GM23338 (cell line): ENCODE measurements around the gene GUCY1A1. TPM values are rescaled to one million over a fixed set of nuclear protein-coding genes. Genes with fewer than 3 reads are reported as not detected.

ENCODE experiments used
- ATAC-seq: fragments of 200-7000 bp; cut with Tn5 transposase; 3 replicates; pipeline ENCODE4 v1.9.1; 2020
- DNase-seq: peaks from one replicate; pipeline ENCODE4 v3.0.0-alpha.2; 2015; ENCODE audit warnings: low spot score
- H2AFZ ChIP-seq: fragments of 200-600 bp; sonication (generic); 2 replicates; pipeline ENCODE4 v1.8.0; 2016; ENCODE audit warnings: antibody characterized with exemption, mild to moderate bottlenecking, moderate library complexity
- H3F3A ChIP-seq: fragments of 200-600 bp; sonication (generic); replicated peaks from 2 replicates; pipeline ENCODE4 v1.8.0; 2017; ENCODE audit warnings: antibody characterized with exemption, mixed run types, low read depth
- H3K27ac ChIP-seq: fragments of 200-600 bp; sonication (generic); 2 replicates; pipeline ENCODE4 v1.6.1; 2016; ENCODE audit warnings: low read depth
- H3K27me3 ChIP-seq: fragments of 200-600 bp; sonication (generic); 2 replicates; pipeline ENCODE4 v1.8.0; 2016; ENCODE audit warnings: mild to moderate bottlenecking, mixed run types, moderate library complexity; ENCODE audit not compliant: insufficient read depth
- H3K36me3 ChIP-seq: fragments of 200-600 bp; sonication (generic); 2 replicates; pipeline ENCODE4 v1.8.0; 2016; ENCODE audit warnings: mild to moderate bottlenecking; ENCODE audit not compliant: insufficient read depth
- H3K4me1 ChIP-seq: fragments of 200-600 bp; sonication (generic); 2 replicates; pipeline ENCODE4 v1.8.0; 2016; ENCODE audit warnings: mild to moderate bottlenecking, moderate library complexity; ENCODE audit not compliant: insufficient read depth
- H3K4me2 ChIP-seq: fragments of 200-600 bp; sonication (generic); 2 replicates; pipeline ENCODE4 v1.7.1; 2017; ENCODE audit warnings: mixed run types
- H3K4me3 ChIP-seq: fragments of 200-600 bp; sonication (generic); 2 replicates; pipeline ENCODE4 v1.6.1; 2016; ENCODE audit warnings: mixed run types
- H3K79me2 ChIP-seq: fragments of 200-600 bp; sonication (generic); replicated peaks from 2 replicates; pipeline ENCODE4 v1.8.0; 2017; ENCODE audit warnings: mild to moderate bottlenecking; ENCODE audit not compliant: insufficient read depth
- H3K9me2 ChIP-seq: fragments of 200-600 bp; sonication (generic); 2 replicates; pipeline ENCODE4 v1.8.0; 2017; ENCODE audit not compliant: insufficient read depth
- H4K20me1 ChIP-seq: fragments of 200-600 bp; sonication (generic); replicated peaks from 2 replicates; pipeline ENCODE4 v1.8.0; 2017; ENCODE audit warnings: mild to moderate bottlenecking; ENCODE audit not compliant: insufficient read depth
- H3K27ac Mint-ChIP-seq: 2 replicates; pipeline ENCODE4 v1.8.0; 2020; ENCODE audit warnings: inconsistent platforms, mild to moderate bottlenecking, moderate library complexity, mixed read lengths
- H3K27me3 Mint-ChIP-seq: 3 replicates; pipeline ENCODE4 v1.8.0; 2022; ENCODE audit warnings: low read depth, mild to moderate bottlenecking, moderate library complexity, mixed read lengths, inconsistent platforms; ENCODE audit not compliant: insufficient read depth, poor library complexity
- H3K36me3 Mint-ChIP-seq: 3 replicates; pipeline ENCODE4 v1.8.0; 2021; ENCODE audit warnings: low read depth, mild to moderate bottlenecking, inconsistent platforms, moderate library complexity, mixed read lengths
- H3K4me1 Mint-ChIP-seq: 3 replicates; pipeline ENCODE4 v1.8.0; 2020; ENCODE audit warnings: mild to moderate bottlenecking, inconsistent platforms, mixed read lengths
- H3K4me3 Mint-ChIP-seq: 3 replicates; pipeline ENCODE4 v1.8.0; 2021; ENCODE audit warnings: moderate library complexity, mild to moderate bottlenecking, inconsistent platforms, mixed read lengths
- H3K9me3 Mint-ChIP-seq: 3 replicates; pipeline ENCODE4 v1.8.0; 2020; ENCODE audit warnings: moderate library complexity, mild to moderate bottlenecking, inconsistent platforms, mixed read lengths
- CREB1 ChIP-seq: fragments of 250-450 bp; sonication (Bioruptor Pico); IDR thresholded peaks from 2 replicates; pipeline ENCODE4 v1.5.0; 2020; ENCODE audit warnings: low read depth, mild to moderate bottlenecking, moderate library complexity
- CTCF ChIP-seq, 2 experiments: fragments of 200-600 bp in 1 of 2; sonication (generic) in 1 of 2; conservative IDR thresholded peaks; 2 replicates each; pipeline versions ENCODE4 v1.5.1 to v1.6.1; 2016 to 2017; ENCODE audit warnings: antibody characterized with exemption in 2 of 2, low read depth in 2 of 2, mild to moderate bottlenecking in 2 of 2, moderate library complexity in 1 of 2
- ETS1 ChIP-seq: IDR thresholded peaks from 2 replicates; pipeline ENCODE4 v1.6.1; 2016; ENCODE audit warnings: antibody characterized with exemption
- EZH2 ChIP-seq: fragments of 200-600 bp; sonication (generic); IDR thresholded peaks from one replicate; pipeline ENCODE4 v1.8.0; 2017; ENCODE audit warnings: antibody characterized with exemption, mild to moderate bottlenecking, low read depth; ENCODE audit not compliant: unreplicated experiment
- EZH2phosphoT487 ChIP-seq: fragments of 200-600 bp; sonication (generic); IDR thresholded peaks from one replicate; pipeline ENCODE4 v1.8.1; 2018; ENCODE audit warnings: antibody characterized with exemption; ENCODE audit not compliant: unreplicated experiment
- JUNB ChIP-seq: IDR thresholded peaks from one replicate; pipeline ENCODE4 v1.6.1; 2016; ENCODE audit warnings: antibody characterized with exemption; ENCODE audit not compliant: unreplicated experiment
- NANOG ChIP-seq: IDR thresholded peaks from 2 replicates; pipeline ENCODE4 v1.6.1; 2016; ENCODE audit warnings: antibody characterized with exemption, borderline replicate concordance
- POLR2AphosphoS5 ChIP-seq: IDR thresholded peaks from 2 replicates; pipeline ENCODE4 v1.6.1; 2016; ENCODE audit warnings: antibody characterized with exemption, low read depth
- REST ChIP-seq: IDR thresholded peaks from one replicate; pipeline ENCODE4 v1.6.1; 2018; ENCODE audit warnings: antibody characterized with exemption; ENCODE audit not compliant: unreplicated experiment
- STAT1 ChIP-seq: IDR thresholded peaks from one replicate; pipeline ENCODE4 v1.6.1; 2016; ENCODE audit warnings: antibody characterized with exemption; ENCODE audit not compliant: unreplicated experiment
- ZNF114 ChIP-seq: fragments of 250-450 bp; sonication (Bioruptor Pico); IDR thresholded peaks from 2 replicates; pipeline ENCODE4 v1.5.0; 2020; ENCODE audit warnings: mild to moderate bottlenecking, moderate library complexity
- ZNF331 ChIP-seq: fragments of 250-450 bp; sonication (Bioruptor Pico); IDR thresholded peaks from 2 replicates; pipeline ENCODE4 v1.5.0; 2020; ENCODE audit warnings: low read depth, mild to moderate bottlenecking, moderate library complexity
- ZNF462 ChIP-seq: fragments of 250-450 bp; sonication (Bioruptor Pico); IDR thresholded peaks from 2 replicates; pipeline ENCODE4 v1.5.0; 2020; ENCODE audit warnings: mild to moderate bottlenecking, moderate library complexity
- polyA plus RNA-seq: library from polyadenylated mRNA; unstranded; fragments of >200 nt; fragmentation: Nextera tagmentation; extraction: Ambion mirVana; gene quantifications from 2 replicates; pipeline ENCODE4 v1.2.1, GENCODE V29; 2016
- total RNA-seq: library from RNA; depleted of rRNA; stranded (reverse); fragments of >200 nt; shearing (Covaris generic); gene quantifications from 2 replicates; pipeline ENCODE4 v1.2.3, GENCODE V29; 2014

The GUCY1A1 gene
- total and polyA plus RNA-seq, 2 experiments from 2014 or later, result not detected

GRCh38 chr4:155734951-155735350 lies 68.3 kb downstream of the GUCY1A1 start:
- H4K20me1 ChIP-seq, result no peaks in the 10 kb centered on the region
- no peaks in the 10 kb centered on the region for H3K79me2 ChIP-seq
- H3K27me3 Mint-ChIP-seq, result no peaks in the 10 kb centered on the region
- no peaks in the 10 kb centered on the region for H3K36me3 ChIP-seq
- no peaks in the 10 kb centered on the region for H3K36me3 Mint-ChIP-seq
- H3K4me3 ChIP-seq, result no peak overlapping the region
- H3F3A ChIP-seq, result no peaks in the 10 kb centered on the region
- H3K4me1 ChIP-seq, result no peaks in the 10 kb centered on the region
- H3K4me3 Mint-ChIP-seq, result no peak overlapping the region
- DNase-seq, result no peak
- no peak for TF ChIP-seq REST
- TF ChIP-seq ZNF114 (CRISPR knock-in tag), result no peak
- no peak for TF ChIP-seq ZNF331 (CRISPR knock-in tag)
- TF ChIP-seq ZNF462 (CRISPR knock-in tag), result no peak
- no peak for TF ChIP-seq EZH2phosphoT487
- no peak for TF ChIP-seq CTCF (conservative IDR thresholded peaks at IDR 0.05; ENCODE audit: low read depth in 2 of 2)
- no peak for TF ChIP-seq POLR2AphosphoS5
- no peak for TF ChIP-seq ETS1
- TF ChIP-seq STAT1, result no peak
- TF ChIP-seq CREB1 (CRISPR knock-in tag), result no peak
- TF ChIP-seq JUNB, result no peak
- no peak for TF ChIP-seq NANOG
- no peak for TF ChIP-seq EZH2
- no peaks in the 10 kb centered on the region for H3K4me1 Mint-ChIP-seq
- no peak overlapping the region for H2AFZ ChIP-seq
- H3K9me3 Mint-ChIP-seq, result no peaks in the 10 kb centered on the region
- H3K27me3 ChIP-seq, result no peaks in the 10 kb centered on the region
- no peak overlapping the region for H3K27ac ChIP-seq
- H3K9me2 ChIP-seq, result peaks cover 7% of the 10 kb centered on the region
- H3K4me2 ChIP-seq, result no peak overlapping the region
- H3K27ac Mint-ChIP-seq, result no peak overlapping the region
- no peak for ATAC-seq
